ENCODE measurements around the gene PCDHGA9. TPM values are rescaled to one million over a fixed set of nuclear protein-coding genes. Genes with fewer than 3 reads are reported as not detected.

The PCDHGA9 gene
- total RNA-seq, result 7.1 and 7.3 TPM in 2 replicates

GRCh38 chr5:141402553-141403243 is at the start of gene PCDHGA9:
TSS of gene PCDHGA9 (plus strand) at chr5:141402778. CDS start at chr5:141402953, 175 bp downstream.

GRCh38 chr5:141354900-141355469 is 47.6 kb upstream of the PCDHGA9 start, which contains the start of gene PCDHGA4:
TSS of gene PCDHGA4 (plus strand) at chr5:141355021. CDS start at chr5:141355108, 87 bp downstream.

DNA sequence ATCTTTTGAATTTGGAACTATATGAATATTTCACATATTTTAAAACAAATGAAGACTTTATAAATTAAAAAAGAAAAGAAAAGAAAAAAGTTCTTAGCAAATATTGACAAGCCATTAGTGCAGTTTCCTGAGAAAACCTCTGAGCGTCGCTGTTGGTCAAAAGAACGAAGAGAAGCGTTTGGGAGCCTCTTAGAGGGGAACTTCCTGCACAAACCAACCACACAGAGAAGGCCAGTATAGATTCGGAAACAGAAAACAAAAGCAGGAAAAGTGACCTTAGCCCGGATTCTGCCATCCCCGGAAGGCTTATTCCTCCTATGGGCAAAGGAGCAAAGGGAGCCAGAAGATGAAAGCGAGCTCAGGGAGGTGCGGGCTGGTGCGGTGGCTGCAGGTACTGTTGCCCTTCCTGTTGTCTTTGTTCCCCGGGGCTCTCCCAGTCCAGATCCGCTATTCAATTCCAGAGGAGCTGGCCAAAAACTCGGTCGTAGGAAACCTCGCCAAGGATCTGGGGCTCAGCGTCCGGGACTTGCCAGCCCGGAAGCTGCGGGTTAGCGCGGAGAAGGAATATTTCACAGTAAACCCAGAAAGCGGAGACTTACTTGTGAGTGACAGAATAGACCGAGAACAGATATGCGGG is 42.7 kb upstream of the PCDHGA9 start, which contains the start of gene PCDHGB2:
Gene PCDHGB2, plus strand, starts transcription at position 205 of the 637 bp plus-strand sequence. Its CDS starts 142 bp downstream, at position 347.

GRCh38 chr5:141363952-141364660 is 38.5 kb upstream of the PCDHGA9 start, which contains the start of gene PCDHGA5:
TSS of gene PCDHGA5 (plus strand) at chr5:141364162. CDS start at chr5:141364331, 169 bp downstream.

DNA sequence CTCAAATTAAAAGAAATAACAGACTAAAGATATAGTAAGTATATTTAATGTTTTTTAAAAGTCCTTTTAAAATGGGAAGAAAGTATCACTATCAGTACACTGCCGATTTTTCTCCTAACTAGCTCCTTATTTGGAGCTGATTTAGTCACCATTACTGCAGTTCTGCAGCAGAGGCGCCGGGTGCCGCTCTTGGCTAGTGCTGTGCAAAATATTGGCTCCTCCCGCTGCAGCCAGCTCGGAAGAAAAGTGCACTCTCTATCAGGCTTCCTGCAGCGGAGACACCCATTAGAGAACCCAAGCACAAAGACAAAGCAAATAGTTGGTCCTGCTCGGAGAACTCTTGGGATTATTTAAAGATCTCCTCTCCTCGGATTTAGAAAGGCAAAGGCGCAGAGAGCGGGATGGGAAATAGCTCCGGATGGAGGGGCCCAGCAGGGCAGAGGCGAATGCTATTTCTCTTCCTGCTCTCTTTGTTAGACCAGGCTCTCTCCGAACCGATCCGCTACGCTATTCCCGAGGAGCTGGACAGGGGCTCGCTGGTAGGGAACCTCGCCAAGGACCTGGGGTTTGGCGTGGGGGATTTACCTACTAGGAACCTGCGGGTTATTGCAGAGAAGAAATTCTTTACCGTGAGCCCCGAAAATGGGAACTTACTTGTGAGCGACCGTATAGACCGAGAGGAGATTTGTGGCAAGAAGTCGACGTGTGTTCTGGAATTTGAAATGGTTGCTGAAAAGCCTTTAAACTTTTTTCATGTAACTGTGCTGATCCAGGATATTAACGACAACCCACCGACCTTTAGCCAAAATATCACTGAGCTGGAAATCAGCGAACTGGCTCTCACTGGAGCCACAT is 32.4 kb upstream of the PCDHGA9 start, which contains the start of gene PCDHGB3:
Gene PCDHGB3, plus strand, starts transcription at position 249 of the 855 bp plus-strand sequence. Its CDS starts 153 bp downstream, at position 402.

DNA sequence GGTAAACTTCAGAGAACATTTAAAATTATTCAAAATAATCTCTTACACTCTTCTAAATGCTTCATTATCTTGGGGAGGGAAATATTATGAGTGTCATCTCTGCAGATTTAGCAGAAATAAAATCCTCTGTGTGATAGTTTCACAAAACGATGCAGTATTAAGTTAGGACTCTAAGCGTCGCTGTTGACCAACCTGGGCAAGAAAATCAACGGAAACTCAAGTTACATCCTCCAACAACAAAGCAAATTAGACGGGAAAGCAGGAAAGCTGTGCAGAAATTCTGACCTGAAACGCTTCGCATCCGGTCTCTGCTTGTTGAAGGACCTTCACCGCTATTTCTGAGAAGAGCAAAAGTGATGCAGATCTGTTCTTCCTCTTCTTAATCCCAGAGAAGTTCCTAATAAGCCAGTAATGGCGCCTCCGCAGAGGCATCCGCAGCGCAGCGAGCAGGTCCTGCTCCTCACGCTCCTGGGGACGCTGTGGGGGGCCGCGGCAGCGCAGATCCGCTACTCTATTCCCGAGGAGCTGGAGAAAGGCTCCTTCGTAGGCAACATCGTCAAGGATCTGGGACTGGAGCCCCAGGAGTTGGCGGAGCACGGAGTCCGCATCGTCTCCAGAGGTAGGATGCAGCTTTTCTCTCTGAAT is 28.8 kb upstream of the PCDHGA9 start, which contains the start of gene PCDHGA6:
Gene PCDHGA6, plus strand, starts transcription at position 219 of the 645 bp plus-strand sequence. Its CDS starts 193 bp downstream, at position 412.

DNA sequence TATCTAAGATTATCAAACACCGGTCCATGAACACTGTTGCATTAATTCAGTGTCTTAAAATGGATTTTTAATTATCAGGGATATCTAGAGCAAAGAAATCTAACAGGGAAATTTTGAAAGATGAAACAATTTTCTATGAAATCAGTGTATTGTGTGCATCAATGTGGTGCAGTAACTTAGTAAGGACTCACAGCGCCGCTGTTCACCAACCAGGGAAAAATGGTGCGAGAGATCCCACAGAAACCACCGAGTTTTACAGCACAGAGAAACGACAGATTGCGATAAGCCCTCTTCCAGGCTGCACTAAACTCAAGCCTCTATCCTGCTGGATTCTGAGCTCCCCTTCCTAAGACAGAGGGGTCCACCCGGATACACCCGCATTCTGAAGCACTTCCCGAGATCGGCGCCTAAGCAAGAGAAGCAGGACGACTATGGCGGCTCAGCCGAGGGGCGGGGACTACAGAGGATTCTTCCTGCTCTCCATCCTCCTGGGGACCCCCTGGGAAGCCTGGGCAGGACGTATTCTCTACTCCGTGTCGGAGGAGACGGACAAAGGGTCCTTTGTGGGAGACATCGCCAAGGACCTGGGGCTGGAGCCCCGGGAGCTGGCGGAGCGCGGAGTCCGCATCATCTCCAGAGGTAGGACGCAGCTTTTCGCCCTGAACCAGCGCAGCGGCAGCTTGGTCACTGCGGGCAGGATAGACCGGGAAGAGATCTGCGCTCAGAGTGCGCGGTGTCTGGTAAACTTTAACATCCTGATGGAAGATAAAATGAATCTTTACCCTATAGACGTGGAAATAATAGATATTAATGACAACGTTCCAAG is 19.9 kb upstream of the PCDHGA9 start, which contains the start of gene PCDHGA7:
Gene PCDHGA7, plus strand, starts transcription at position 274 of the 826 bp plus-strand sequence. Its CDS starts 158 bp downstream, at position 432.

GRCh38 chr5:141387557-141388311 is 14.8 kb upstream of the PCDHGA9 start, which contains the start of gene PCDHGB4:
TSS of gene PCDHGB4 (plus strand) at chr5:141387698. CDS start at chr5:141387885, 187 bp downstream.

GRCh38 chr5:141392429-141393198 is 10.0 kb upstream of the PCDHGA9 start, which contains the start of gene PCDHGA8:
TSS of gene PCDHGA8 (plus strand) at chr5:141392633. CDS start at chr5:141392814, 181 bp downstream.

GRCh38 chr5:141397756-141398551 is 4.6 kb upstream of the PCDHGA9 start, which contains the start of gene PCDHGB5:
TSS of gene PCDHGB5 (plus strand) at chr5:141397947. CDS start at chr5:141398128, 181 bp downstream.

DNA sequence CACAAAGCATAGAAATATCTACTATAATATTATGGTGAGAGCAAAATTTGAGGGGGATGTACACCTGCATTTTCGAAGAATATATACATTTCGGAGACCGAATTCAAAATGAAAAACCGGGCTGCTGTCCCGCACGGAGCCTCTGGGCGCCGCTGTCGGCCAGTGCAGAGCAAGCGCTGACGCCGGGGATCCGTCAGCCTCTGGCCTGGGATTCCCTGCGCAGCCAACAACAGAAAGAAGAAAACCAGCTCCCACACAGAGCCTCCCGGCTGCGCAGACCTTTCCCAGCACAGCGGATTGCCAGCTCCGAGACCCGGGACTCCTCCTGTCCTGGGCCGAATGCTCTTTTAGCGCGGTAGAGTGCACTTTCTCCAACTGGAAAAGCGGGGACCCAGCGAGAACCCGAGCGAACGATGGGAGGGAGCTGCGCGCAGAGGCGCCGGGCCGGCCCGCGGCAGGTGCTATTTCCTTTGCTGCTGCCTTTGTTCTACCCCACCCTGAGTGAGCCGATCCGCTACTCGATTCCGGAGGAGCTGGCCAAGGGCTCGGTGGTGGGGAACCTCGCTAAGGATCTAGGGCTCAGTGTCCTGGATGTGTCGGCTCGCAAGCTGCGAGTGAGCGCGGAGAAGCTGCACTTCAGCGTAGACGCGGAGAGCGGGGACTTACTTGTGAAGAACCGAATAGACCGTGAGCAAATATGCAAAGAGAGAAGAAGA is 5.4 kb downstream of the PCDHGA9 start, which contains the start of gene PCDHGB6:
Gene PCDHGB6, plus strand, starts transcription at position 232 of the 716 bp plus-strand sequence. Its CDS starts 182 bp downstream, at position 414.

GRCh38 chr5:141412854-141413539 is 10.4 kb downstream of the PCDHGA9 start, which contains the start of gene PCDHGA10:
TSS of gene PCDHGA10 (plus strand) at chr5:141412987. CDS start at chr5:141413176, 189 bp downstream.

GRCh38 chr5:141417494-141418172 is 15.1 kb downstream of the PCDHGA9 start, which contains the start of gene PCDHGB7:
TSS of gene PCDHGB7 (plus strand) at chr5:141417677. CDS start at chr5:141417860, 183 bp downstream.

DNA sequence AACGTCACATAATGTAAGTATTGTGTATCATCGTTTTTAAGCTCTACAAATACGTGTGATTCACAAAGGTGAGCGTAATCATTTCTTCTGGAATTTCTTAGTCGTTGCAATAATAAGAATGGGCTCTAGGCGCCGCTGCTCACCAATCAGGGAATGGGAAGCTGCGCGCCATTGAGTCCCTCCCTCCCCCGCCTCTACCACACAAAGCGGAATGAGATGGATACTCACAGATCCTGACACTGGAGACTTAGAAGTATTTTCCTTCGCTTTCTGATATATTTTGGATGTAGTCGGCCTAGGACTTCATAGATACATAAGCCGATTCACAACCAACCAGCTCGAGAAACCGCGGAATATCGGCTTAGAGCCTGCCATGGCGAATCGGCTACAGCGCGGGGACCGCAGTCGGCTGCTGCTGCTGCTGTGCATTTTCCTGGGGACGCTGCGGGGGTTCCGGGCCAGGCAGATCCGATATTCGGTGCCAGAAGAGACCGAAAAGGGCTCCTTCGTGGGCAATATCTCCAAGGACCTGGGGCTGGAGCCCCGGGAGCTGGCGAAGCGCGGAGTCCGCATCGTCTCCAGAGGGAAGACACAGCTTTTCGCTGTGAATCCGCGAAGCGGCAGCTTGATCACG is 18.4 kb downstream of the PCDHGA9 start, which contains the start of gene PCDHGA11:
Gene PCDHGA11, plus strand, starts transcription at position 197 of the 634 bp plus-strand sequence. Its CDS starts 177 bp downstream, at position 374.

